Heart right ventricle (tissue), 16 donors: ENCODE measurements around the gene C14orf132. TPM values are rescaled to one million over a fixed set of nuclear protein-coding genes. Genes with fewer than 3 reads are reported as not detected.

ENCODE experiments used
- ATAC-seq, 8 donors: fragments of 200-7000 bp; cut with Tn5 transposase; one replicate each; pipeline ENCODE4 v1.9.1; 2020; ENCODE audit warnings: mild to moderate bottlenecking in 8 of 8, moderate library complexity in 8 of 8, moderate number of reproducible peaks in 1 of 8
- DNase-seq, 2 donors: peaks; one replicate each; pipeline ENCODE4 v3.0.0-alpha.2; 2020
- H3K27ac ChIP-seq, 10 donors: fragments of 200-600 bp; sonication (generic) in 2 of 10; one replicate each; pipeline versions ENCODE4 v1.5.0 to v1.8.0; 2020 to 2022; ENCODE audit warnings: mild to moderate bottlenecking in 3 of 10
- H3K27me3 ChIP-seq, 7 donors: fragments of 200-600 bp; one replicate each; pipeline ENCODE4 v1.8.0; 2021 to 2022; ENCODE audit warnings: mild to moderate bottlenecking in 2 of 7
- H3K36me3 ChIP-seq, 9 donors: fragments of 200-600 bp; sonication (generic) in 1 of 9; one replicate each; pipeline versions ENCODE4 v1.5.0 to v1.8.0; 2020 to 2022; ENCODE audit warnings: mild to moderate bottlenecking in 2 of 9
- H3K4me1 ChIP-seq, 9 donors: fragments of 200-600 bp; sonication (generic) in 1 of 9; one replicate each; pipeline versions ENCODE4 v1.5.0 to v1.8.0; 2020 to 2022; ENCODE audit warnings: mild to moderate bottlenecking in 4 of 9
- H3K4me3 ChIP-seq, 10 donors: fragments of 200-600 bp; sonication (generic) in 2 of 10; one replicate each; pipeline versions ENCODE4 v1.5.0 to v1.8.0; 2020 to 2022; ENCODE audit warnings: mild to moderate bottlenecking in 7 of 10, moderate library complexity in 2 of 10
- H3K9me3 ChIP-seq, 11 donors: fragments of 200-600 bp in 10 of 11; sonication (generic) in 2 of 11; one replicate each; pipeline versions ENCODE4 v1.5.0 to v1.8.0; 2013 to 2022; ENCODE audit warnings: mild to moderate bottlenecking in 2 of 11, control low read depth in 1 of 11, moderate library complexity in 1 of 11
- WGBS, 2 donors: extraction: QIAGEN DNeasy Blood & Tissue Kit; methylation state at CpG; one replicate each; pipeline ENCODE4 v1.1.7; 2013; ENCODE audit warnings: inconsistent platforms in 1 of 2; 5-methylcytosine and 5-hydroxymethylcytosine counted together
- intact Hi-C, 10 donors: fragments of 100-400 bp; cut with DNase I; formaldehyde crosslinking; loops; one replicate each; pipeline versions ENCODE4 v1.11.1 to v1.14.2; 2022
- polyA plus RNA-seq, 2 donors: library from polyadenylated mRNA; stranded (reverse); fragments of 200-250 nt; gene quantifications; one replicate each; pipeline ENCODE4 v1.2.3, GENCODE V29; 2013
- total RNA-seq, 10 donors: library from RNA; stranded (reverse); fragmentation: NEBNext Ultra II Directional in 3 of 10; extraction: Animal tissue kit (Norgen Biotek cat#: 25700) in 3 of 10; gene quantifications; one replicate each; pipeline versions ENCODE4 v1.2.1 to v1.2.4, GENCODE V29; 2021 to 2023
- TF ChIP-seq, protein P1 (sequence below), 9 donors: fragments of 200-600 bp; sonication (generic) in 2 of 9; IDR thresholded peaks; one replicate each; pipeline versions ENCODE4 v1.5.0 to v1.8.0; 2021 to 2022; ENCODE audit warnings: antibody characterized with exemption in 9 of 9, mild to moderate bottlenecking in 5 of 9, moderate library complexity in 1 of 9
- donor health status: Arrhythmogenic right ventricular cardiomyopathy.
- donor health status: ischemic (EF 13 %, LVEDD 7.1; RV severe dilation, severe dysfunction).
- donor health status: healthy with polysubstance abuse.
- donor health status: DM: no; HTN: yes; CAD: no.
- donor health status: DM: no; HTN: no; CAD: no.
- donor health status: ischemic (EF 25% LVEDD 6.9; RV normal size, moderate dysfunction).
- donor health status: ischemic (EF 25% LVEDD 5.7; RV mildly dilated, moderate dysfunction).
- donor health status: healthy.
- donor health status: DM: yes; HTN: yes; CAD: no.
- donor health status: Ischemic cardiomyopathy.
- donor health status: ischemic (EF 35%, LVEDD 5.7; RV mildly dilated, moderate dysfunction).
- donor health status: nonischemic (EF 11% LVEDD 7.7; RV severe dilation, severe dysfunction).
- donor health status: DM: yes; HTN: yes; CAD: no.
- donor health status: PGD.
- donor health status: ischemic (EF 29% LVEDD 5.4; RV normal size, mild dysfunction).
- donor health status: nonischemic (EF 23%, LVEDD 6.1; RV moderate dilation, normal function).

Gene C14orf132
- total and polyA plus RNA-seq, 12 donors, result 0.80 to 16.2 (median 2.5) TPM

DNA sequence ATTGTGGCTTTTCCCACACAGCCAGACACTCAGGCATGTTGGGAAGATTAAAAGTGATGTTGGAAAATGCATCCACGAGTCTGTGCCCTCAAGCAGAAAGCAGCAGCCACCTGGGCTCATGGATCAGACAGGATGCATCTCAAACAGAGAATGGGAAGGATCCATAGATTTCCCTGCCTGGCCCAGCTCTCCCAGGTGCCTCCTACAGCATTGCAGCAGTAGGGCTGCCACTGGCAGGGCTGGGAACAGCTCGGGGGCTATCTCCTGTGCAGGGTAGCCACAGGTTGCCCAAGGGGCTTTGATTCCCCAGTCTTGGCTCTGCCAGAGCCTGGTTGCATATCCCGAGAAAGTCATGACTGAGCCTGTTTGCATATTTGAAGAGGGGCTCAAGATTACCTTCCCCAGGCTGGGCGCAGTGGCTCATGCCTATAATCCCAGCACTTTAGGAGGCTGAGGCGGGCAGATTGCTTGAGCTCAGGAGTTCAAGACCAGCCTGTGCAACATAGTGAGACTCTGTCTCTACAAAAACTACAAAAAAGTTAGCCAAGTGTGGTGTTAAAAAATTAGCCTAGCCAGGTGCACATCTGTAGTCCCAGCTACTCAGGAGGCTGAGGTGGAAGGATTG lies 19.5 kb downstream of the C14orf132 start:
- TF ChIP-seq, protein P1, sequence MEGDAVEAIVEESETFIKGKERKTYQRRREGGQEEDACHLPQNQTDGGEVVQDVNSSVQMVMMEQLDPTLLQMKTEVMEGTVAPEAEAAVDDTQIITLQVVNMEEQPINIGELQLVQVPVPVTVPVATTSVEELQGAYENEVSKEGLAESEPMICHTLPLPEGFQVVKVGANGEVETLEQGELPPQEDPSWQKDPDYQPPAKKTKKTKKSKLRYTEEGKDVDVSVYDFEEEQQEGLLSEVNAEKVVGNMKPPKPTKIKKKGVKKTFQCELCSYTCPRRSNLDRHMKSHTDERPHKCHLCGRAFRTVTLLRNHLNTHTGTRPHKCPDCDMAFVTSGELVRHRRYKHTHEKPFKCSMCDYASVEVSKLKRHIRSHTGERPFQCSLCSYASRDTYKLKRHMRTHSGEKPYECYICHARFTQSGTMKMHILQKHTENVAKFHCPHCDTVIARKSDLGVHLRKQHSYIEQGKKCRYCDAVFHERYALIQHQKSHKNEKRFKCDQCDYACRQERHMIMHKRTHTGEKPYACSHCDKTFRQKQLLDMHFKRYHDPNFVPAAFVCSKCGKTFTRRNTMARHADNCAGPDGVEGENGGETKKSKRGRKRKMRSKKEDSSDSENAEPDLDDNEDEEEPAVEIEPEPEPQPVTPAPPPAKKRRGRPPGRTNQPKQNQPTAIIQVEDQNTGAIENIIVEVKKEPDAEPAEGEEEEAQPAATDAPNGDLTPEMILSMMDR (IDR thresholded peaks at IDR 0.05), result no peak
- no peak for DNase-seq
- H3K4me1 ChIP-seq, result peaks cover 0 to 17% (median 4%) of the 10 kb centered on the region in 9 donors
- ATAC-seq, result no peak
- H3K36me3 ChIP-seq, result no peaks in the 10 kb centered on the region
- H3K27ac ChIP-seq, result no peak overlapping the region
- H3K4me3 ChIP-seq, result no peak overlapping the region
- no peaks in the 10 kb centered on the region for H3K9me3 ChIP-seq
- H3K27me3 ChIP-seq, result peaks cover 0 to 10% (median 0%) of the 10 kb centered on the region in 7 donors
- WGBS, 2 donors, result 80 to 83% methylated on average over 5 of the region's 5 CpGs
- intact Hi-C loops, result no loop called here

DNA sequence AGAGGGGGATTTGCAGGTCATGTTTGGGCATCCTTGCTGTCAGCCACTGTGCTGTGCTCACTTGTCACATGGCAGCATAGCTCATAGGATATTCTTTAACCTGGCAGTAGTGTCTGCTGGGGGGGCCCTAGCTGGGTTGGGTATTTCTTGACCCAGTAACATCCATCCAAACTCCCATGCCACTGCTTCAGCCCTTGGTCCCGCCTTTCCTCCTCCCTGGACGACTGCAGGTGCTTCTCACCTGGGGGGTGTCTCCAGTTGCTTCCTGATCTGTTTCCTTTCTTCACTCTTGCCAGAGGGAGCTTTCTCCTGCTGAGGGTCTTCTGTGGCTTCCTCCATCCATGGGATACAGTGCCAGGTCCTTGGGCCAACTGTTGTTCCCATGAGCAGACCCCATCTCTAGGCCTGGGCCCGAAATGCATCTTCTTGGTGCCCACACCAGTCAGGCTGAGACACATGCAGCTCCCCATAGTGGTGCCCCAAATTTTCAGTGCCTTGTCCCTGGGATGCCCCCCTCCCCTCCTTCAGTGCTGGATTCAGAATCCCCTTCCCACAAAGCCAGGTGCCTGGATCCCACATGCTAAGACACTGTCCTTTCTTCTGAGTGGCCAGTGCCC lies 20.5 kb downstream of the C14orf132 start:
- no peaks in the 10 kb centered on the region for H3K36me3 ChIP-seq
- H3K4me1 ChIP-seq, result peaks cover 0 to 8% (median 0%) of the 10 kb centered on the region in 9 donors
- 84 to 85% methylated on average over 3 of the region's 3 CpGs for WGBS, 2 donors
- intact Hi-C loops, result no loop called here
- ATAC-seq (no peak), DNase-seq (no peak)
- no peaks in the 10 kb centered on the region for H3K9me3 ChIP-seq
- H3K27ac ChIP-seq, result no peak overlapping the region
- no peak overlapping the region for H3K4me3 ChIP-seq
- peaks cover 0 to 10% (median 0%) of the 10 kb centered on the region in 7 donors for H3K27me3 ChIP-seq
- TF ChIP-seq, protein P1 (IDR thresholded peaks at IDR 0.05), result no peak

DNA sequence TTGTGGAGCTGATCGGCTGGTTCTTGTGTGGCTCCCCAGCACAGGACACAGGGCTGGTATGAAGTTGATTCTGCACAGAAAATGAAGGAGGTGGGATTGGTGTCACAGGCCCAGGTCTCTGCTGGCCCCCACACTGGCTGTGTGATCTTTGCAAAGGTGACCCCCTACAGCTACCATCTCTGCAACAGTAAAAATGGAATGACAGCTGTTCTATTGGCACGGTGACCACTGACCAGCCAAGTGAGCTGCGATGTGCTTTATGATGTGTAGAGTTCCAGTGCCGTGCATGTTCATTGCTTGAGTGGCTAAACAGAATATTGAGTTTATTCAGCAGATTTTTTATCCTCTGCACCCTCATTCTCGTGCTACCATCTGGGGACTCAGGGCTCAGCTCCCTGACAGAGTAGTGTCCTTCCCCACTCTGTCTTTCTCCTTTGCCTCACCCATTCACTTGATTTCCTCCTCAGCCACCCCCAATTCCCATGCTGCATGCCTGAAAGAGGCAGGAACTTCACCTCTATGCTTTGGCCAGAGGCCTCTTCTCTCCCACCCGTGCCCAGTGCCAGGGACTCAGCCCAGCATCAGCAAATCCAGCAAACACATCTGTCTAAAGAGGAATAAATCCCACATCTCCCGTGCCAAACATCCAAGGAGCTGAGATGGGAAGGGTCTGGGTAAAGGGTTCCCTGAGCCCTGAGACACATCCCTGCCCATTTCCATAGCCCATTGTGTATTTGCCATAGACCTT lies 21.2 kb downstream of the C14orf132 start:
- WGBS, 2 donors, result 80 to 82% methylated on average over 7 of the region's 7 CpGs
- TF ChIP-seq, protein P1 (IDR thresholded peaks at IDR 0.05), result no peak
- DNase-seq, result no peak

DNA sequence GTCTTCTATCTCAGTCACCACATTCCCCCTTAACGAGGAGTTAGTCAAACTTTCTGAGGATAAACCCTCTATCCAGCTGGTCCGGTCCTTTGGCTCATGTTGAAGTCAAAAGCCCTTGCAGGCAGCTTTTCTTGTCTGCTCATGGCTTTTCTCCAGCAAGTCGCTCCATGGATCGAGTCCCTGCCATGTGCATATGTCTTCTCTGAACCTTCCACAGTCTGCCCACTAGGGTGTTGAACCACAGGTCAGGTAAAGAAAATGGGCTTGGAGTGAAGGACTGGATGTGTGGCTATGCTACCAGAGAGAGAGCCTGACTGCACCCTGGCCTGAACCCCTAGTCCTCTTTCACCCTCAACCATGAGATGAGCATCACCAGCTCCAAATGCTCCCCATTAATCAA lies 22.8 kb downstream of the C14orf132 start:
- H3K27ac ChIP-seq, result no peak overlapping the region
- TF ChIP-seq, protein P1 (IDR thresholded peaks at IDR 0.05), result no peak
- peaks cover 0 to 11% (median 0%) of the 10 kb centered on the region in 7 donors for H3K27me3 ChIP-seq
- no peaks in the 10 kb centered on the region for H3K36me3 ChIP-seq
- intact Hi-C loops, result no loop called here
- 83 to 87% methylated on average over 4 of the region's 4 CpGs for WGBS, 2 donors
- no peak overlapping the region for H3K4me3 ChIP-seq
- H3K4me1 ChIP-seq, result no peaks in the 10 kb centered on the region
- ATAC-seq (no peak), DNase-seq (no peak)
- H3K9me3 ChIP-seq, result no peaks in the 10 kb centered on the region

More for the DNA sequence above, 21.2 kb downstream of the C14orf132 start:
- H3K4me3 ChIP-seq, result no peak overlapping the region
- peaks cover 0 to 10% (median 0%) of the 10 kb centered on the region in 7 donors for H3K27me3 ChIP-seq
- ATAC-seq, result no peak
- intact Hi-C loops, result no loop called here
- H3K4me1 ChIP-seq, result peaks cover 0 to 3% (median 0%) of the 10 kb centered on the region in 9 donors
- H3K9me3 ChIP-seq, result no peaks in the 10 kb centered on the region
- H3K36me3 ChIP-seq, result no peaks in the 10 kb centered on the region
- no peak overlapping the region for H3K27ac ChIP-seq
